GM23248 (cell line): ENCODE results near the gene ADAM29.

Source experiments
- EZH2 ChIP-seq: fragments of 200-600 bp; sonication (generic); IDR thresholded peaks from 2 replicates; pipeline ENCODE4 v1.6.1; 2018; ENCODE audit warnings: antibody characterized with exemption, mild to moderate bottlenecking; ENCODE audit not compliant: insufficient read depth, poor library complexity, severe bottlenecking
- EZH2phosphoT487 ChIP-seq: fragments of 200-600 bp; sonication (generic); IDR thresholded peaks from 2 replicates; pipeline ENCODE4 v1.6.1; 2018; ENCODE audit warnings: antibody characterized with exemption, moderate library complexity, mild to moderate bottlenecking, low read depth; ENCODE audit not compliant: insufficient read depth

DNA sequence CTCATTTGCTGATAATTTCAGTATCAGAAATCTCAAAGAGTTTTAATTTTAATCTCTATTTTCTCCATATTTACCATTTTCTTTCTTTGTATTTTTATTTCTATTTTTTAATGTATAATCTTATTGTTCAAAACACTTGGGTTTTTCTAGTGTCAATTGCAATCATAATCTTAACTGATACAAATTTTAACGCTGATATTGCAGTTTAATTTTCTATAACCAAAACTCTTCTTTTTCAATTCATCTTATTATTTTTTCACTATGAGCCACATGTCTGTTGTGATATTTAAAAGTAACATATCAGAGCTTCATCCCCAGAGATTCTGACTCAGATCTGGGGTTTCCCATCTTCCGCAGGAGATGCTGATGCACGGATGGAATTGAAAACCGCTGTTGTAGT lies 16.2 kb downstream of the ADAM29 start:
- no peak for TF ChIP-seq EZH2phosphoT487
- TF ChIP-seq EZH2: no peak
